GM12878 (cell line): Measurements from ENCODE around the gene RORC. TPM values are rescaled to one million over a fixed set of nuclear protein-coding genes. Genes with fewer than 3 reads are reported as not detected.
"Not testable (repeated sequence)": the region's sequence is repeated elsewhere in the genome, so short reads cannot be mapped to it uniquely, and the experiment has no call there.

Experiments
- ATAC-seq: fragments of 200-7000 bp; cut with Tn5 transposase; 3 replicates; pipeline ENCODE4 v1.9.1; 2020; ENCODE audit warnings: mild to moderate bottlenecking, moderate library complexity
- BruUV-seq: library from RNA; stranded (reverse); fragments of 400-500 nt; replicated peaks from 2 replicates; lab custom pipeline; 2021; lab: Mats Ljungman, UMichigan
- CTCF ChIA-PET: fragments of 300-600 bp; sonication (Branson Sonifier 250); formaldehyde crosslinking; extraction: SDS; loops from one replicate; lab custom pipeline; 2021; ENCODE audit warnings: inconsistent platforms; lab: Yijun Ruan, JAX
- POLR2A ChIA-PET: fragments of 350-600 bp; formaldehyde crosslinking; extraction: SDS; loops from one replicate; lab custom pipeline; 2021; ENCODE audit warnings: inconsistent platforms; lab: Charles Lee
- RAD21 ChIA-PET: fragments of 300-600 bp; sonication (Branson Sonifier 250); formaldehyde crosslinking; loops from one replicate; lab custom pipeline; 2023; ENCODE audit warnings: antibody characterized with exemption; ENCODE audit not compliant: unreplicated experiment; lab: Charles Lee
- SMC1A ChIA-PET: fragments of 300-600 bp; sonication (Branson Sonifier 250); formaldehyde crosslinking; loops from one replicate; lab custom pipeline; 2023; ENCODE audit not compliant: unreplicated experiment, uncharacterized antibody; lab: Charles Lee
- DNase-seq: peaks from one replicate; pipeline ENCODE4 v3.0.0-alpha.2; 2011; ENCODE audit warnings: low read depth, low spot score
- FAIRE-seq: peaks from 3 replicates; lab custom pipeline; 2011; peaks lifted over from hg19 to GRCh38; lab: Jason Lieb, UNC
- H2AFZ ChIP-seq: 2 replicates; pipeline ENCODE4 v1.6.0; 2011; ENCODE audit warnings: low read depth, low read length, control low read depth; ENCODE audit not compliant: control insufficient read depth
- H3K27ac ChIP-seq: 2 replicates; pipeline ENCODE4 v1.5.1; 2011; ENCODE audit warnings: control low read depth; ENCODE audit not compliant: control insufficient read depth, insufficient read depth
- H3K27me3 ChIP-seq, 2 experiments: replicated peaks in 1 of 2; 2 replicates each; pipeline versions ENCODE4 v1.6.0 to v1.6.1; 2011; ENCODE audit warnings: low read length in 1 of 2; ENCODE audit not compliant: control insufficient read depth in 2 of 2, insufficient read depth in 2 of 2
- H3K36me3 ChIP-seq, 2 experiments: 2 replicates each; pipeline ENCODE4 v1.5.1; 2011; ENCODE audit warnings: low read length in 1 of 2; ENCODE audit not compliant: control insufficient read depth in 2 of 2, insufficient read depth in 2 of 2
- H3K4me1 ChIP-seq: 2 replicates; pipeline ENCODE4 v1.6.1; 2011; ENCODE audit warnings: mild to moderate bottlenecking, low read length, moderate library complexity, mixed read lengths; ENCODE audit not compliant: control insufficient read depth, insufficient read depth
- H3K4me2 ChIP-seq: 2 replicates; pipeline ENCODE4 v1.6.0; 2011; ENCODE audit warnings: control low read depth; ENCODE audit not compliant: control insufficient read depth, insufficient read depth
- H3K4me3 ChIP-seq: fragments of 200-600 bp; sonication (generic); 2 replicates; pipeline ENCODE4 v1.5.1; 2016
- H3K79me2 ChIP-seq: 2 replicates; pipeline ENCODE4 v1.6.0; 2011; ENCODE audit warnings: low read length; ENCODE audit not compliant: control insufficient read depth, insufficient read depth
- H3K9ac ChIP-seq: 2 replicates; pipeline ENCODE4 v1.8.0; 2011; ENCODE audit warnings: low read length, control low read depth, mixed read lengths; ENCODE audit not compliant: control insufficient read depth, insufficient read depth
- H3K9me3 ChIP-seq: replicated peaks from 3 replicates; pipeline ENCODE4 v1.5.1; 2011; ENCODE audit warnings: mild to moderate bottlenecking, low read length; ENCODE audit not compliant: control insufficient read depth, insufficient read depth
- H4K20me1 ChIP-seq: 2 replicates; pipeline ENCODE4 v1.6.0; 2011; ENCODE audit not compliant: control insufficient read depth, insufficient read depth
- ATF2 ChIP-seq: IDR thresholded peaks from 2 replicates; pipeline ENCODE4 v1.6.1; 2012; ENCODE audit warnings: low read length, inconsistent platforms
- BCL3 ChIP-seq: IDR thresholded peaks from 2 replicates; pipeline ENCODE4 v1.6.1; 2011; ENCODE audit warnings: borderline replicate concordance, low read depth, mild to moderate bottlenecking, moderate library complexity, low read length; ENCODE audit not compliant: insufficient read depth, poor library complexity, severe bottlenecking
- BHLHE40 ChIP-seq, 2 experiments: fragments of 450-650 bp in 1 of 2; IDR thresholded peaks; 2 replicates each; pipeline ENCODE4 v1.6.1; 2011 to 2017; ENCODE audit warnings: low read depth in 2 of 2, borderline replicate concordance in 1 of 2, improper control_type of control experiment in 1 of 2, low read length in 1 of 2, mild to moderate bottlenecking in 1 of 2
- CHD1 ChIP-seq: IDR thresholded peaks from 2 replicates; pipeline ENCODE4 v1.6.1; 2012; ENCODE audit warnings: low read depth, low read length, improper control_type of control experiment
- DPF2 ChIP-seq: fragments of 450-650 bp; IDR thresholded peaks from 2 replicates; pipeline ENCODE4 v1.6.1; 2017; ENCODE audit warnings: mild to moderate bottlenecking
- HSF1 ChIP-seq: fragments of 150-350 bp; IDR thresholded peaks from 2 replicates; pipeline ENCODE4 v1.6.1; 2014; ENCODE audit warnings: mild to moderate bottlenecking, low read depth, low read length
- KDM1A ChIP-seq: fragments of 200-600 bp; sonication (generic); IDR thresholded peaks from 2 replicates; pipeline ENCODE4 v1.6.1; 2016; ENCODE audit warnings: borderline replicate concordance
- POLR2A ChIP-seq: IDR thresholded peaks from 2 replicates; pipeline ENCODE4 v1.6.1; 2011; ENCODE audit warnings: low read depth, mild to moderate bottlenecking, low read length
- RBBP5 ChIP-seq: fragments of 200-600 bp; sonication (generic); conservative IDR thresholded peaks from 2 replicates; pipeline ENCODE4 v1.6.1; 2016
- RCOR1 ChIP-seq: conservative IDR thresholded peaks from 2 replicates; pipeline ENCODE4 v1.6.1; 2012; ENCODE audit warnings: low read depth, low read length, improper control_type of control experiment
- RFX5 ChIP-seq: IDR thresholded peaks from 2 replicates; pipeline ENCODE4 v1.6.1; 2011; ENCODE audit warnings: low read depth, low read length, improper control_type of control experiment
- WGBS: methylation state at CpG from one replicate; pipeline ENCODE4 v1.1.6; 2016; ENCODE audit warnings: low lambda C conversion rate; ENCODE audit not compliant: insufficient replicate concordance, insufficient coverage; ENCODE audit errors: missing lambda C conversion rate; 5-methylcytosine and 5-hydroxymethylcytosine counted together
- in situ Hi-C: fragments of 300-500 bp; cut with MboI; formaldehyde crosslinking; loops from 9 replicates; pipeline ENCODE4 v1.14.3; 2018; ENCODE audit warnings: mixed read lengths
- intact Hi-C: fragments of 100-400 bp; cut with micrococcal nuclease; formaldehyde crosslinking; loops from one replicate; pipeline ENCODE4 v1.14.2; 2022; ENCODE audit not compliant: unreplicated experiment
- polyA plus RNA-seq, 11 experiments: library from polyadenylated mRNA; depleted of rRNA in 4 of 11; unstranded in 6 of 11; stranded (reverse) in 5 of 11; fragments of >200 nt; fragmentation: Nextera tagmentation in 4 of 11; fragmentation: Illumina TruSeq in 1 of 11; extraction: Ambion mirVana in 4 of 11; extraction: Trizol in 1 of 11; gene quantifications; 1 replicate in 1 of 11; 2 replicates in 10 of 11; pipeline versions ENCODE4 v1.2.1 to v1.2.3, GENCODE V29; 2011 to 2016; ENCODE audit warnings: inconsistent platforms in 2 of 11, missing spikeins in 2 of 11, low read depth in 1 of 11
- total RNA-seq, 4 experiments: library from RNA; depleted of rRNA in 3 of 4; stranded (reverse); fragments of >200 nt in 3 of 4; fragmentation: Illumina TruSeq in 1 of 4; extraction: Trizol in 1 of 4; gene quantifications; 2 replicates each; pipeline versions ENCODE4 v1.2.1 to v1.2.3, GENCODE V29; 2013 to 2021

RORC gene
- total and polyA plus RNA-seq, 10 of the 15 experiments (the other 5 are each of a cell fraction or from before 2014, with no cell fraction given), result not detected

- H4K20me1 ChIP-seq, H3K27ac ChIP-seq, H2AFZ ChIP-seq, RAD21 ChIA-PET, H3K4me2 ChIP-seq, H3K36me3 ChIP-seq, H3K4me3 ChIP-seq, H3K4me1 ChIP-seq, BruUV-seq, in situ Hi-C loops, FAIRE-seq, DNase-seq, H3K9me3 ChIP-seq, H3K27me3 ChIP-seq, H3K9ac ChIP-seq, H3K79me2 ChIP-seq, intact Hi-C loops, ATAC-seq: not testable (repeated sequence)
- 22% methylated on average over 3 of the region's 7 CpGs for WGBS
- ChIA-PET POLR2A (interaction anchor here (0.6 kb wide), 1 partner anchor 9 kb away, joined by 3 read pairs; no protein-coding TSS in a partner anchor), CTCF (interaction anchor here (1.1 kb wide), 1 partner anchor 174 kb away, joined by 3 read pairs; no protein-coding TSS in a partner anchor), SMC1A (interaction anchor here (1.2 kb wide), 1 partner anchor 34 kb away, joined by 4 read pairs; no protein-coding TSS in a partner anchor)
These were observed 63.1 kb downstream of the RORC start for GRCh38 chr1:151768351-151769066.

GRCh38 chr1:151763990-151764389, 67.6 kb downstream of the RORC start:
- no peaks in the 10 kb centered on the region for H3K9me3 ChIP-seq
- WGBS, result 24% methylated on average over 10 of the region's 10 CpGs
- intact Hi-C loops (no loop called here), in situ Hi-C loops (no loop called here)
- peak overlapping the region; percentile 82 for H3K4me3 ChIP-seq
- ChIA-PET RAD21 (interaction anchor here (0.9 to 1.7 kb wide), 7 partner anchors 25 to 320 kb away, joined by 3 to 4 read pairs (median 4); no protein-coding TSS in a partner anchor), SMC1A (interaction anchor here (1.0 to 1.7 kb wide), 5 partner anchors 13 to 80 kb away, joined by 3 to 4 read pairs (median 3); no protein-coding TSS in a partner anchor), POLR2A (interaction anchor here (1.1 to 1.2 kb wide), 2 partner anchors 23 to 67 kb away, joined by 3 to 4 read pairs; no protein-coding TSS in a partner anchor), CTCF (interaction anchor here (1.0 to 2.1 kb wide), 8 partner anchors 9 to 238 kb away, joined by 3 to 10 read pairs (median 4); partner anchors contain the start of gene TDRKH)
- ATAC-seq (no peak; the same call in 2 of the 3 replicates), DNase-seq (no peak), FAIRE-seq (no peak)
- H3K4me1 ChIP-seq, result no peaks in the 10 kb centered on the region
- H3K4me2 ChIP-seq, result peak overlapping the region; percentile 95
- peak overlapping the region; percentile 84 for H3K27ac ChIP-seq
- no TSS peak for BruUV-seq
- H2AFZ ChIP-seq, result peak overlapping the region; percentile 99
- peaks cover 3 to 14% of the 10 kb centered on the region in 2 experiments; a peak in 3 of 4 replicates for H3K36me3 ChIP-seq
- peak overlapping the region; percentile 92 for H3K9ac ChIP-seq
- H3K79me2 ChIP-seq, result peaks cover 12% of the 10 kb centered on the region
- H3K27me3 ChIP-seq, result no peaks in the 10 kb centered on the region
- H4K20me1 ChIP-seq, result no peaks in the 10 kb centered on the region
- no peak for TF ChIP-seq KDM1A
- no peak for TF ChIP-seq RCOR1
- no peak for TF ChIP-seq RFX5
- TF ChIP-seq POLR2A, result no peak
- TF ChIP-seq BHLHE40 (IDR thresholded peaks at IDR 0.05; ENCODE audit: borderline replicate concordance in 1 of 2, low read depth in 2 of 2, low read length in 1 of 2), result no peak
- TF ChIP-seq HSF1, result no peak
- no peak for TF ChIP-seq DPF2
- no peak for TF ChIP-seq CHD1
- no peak for TF ChIP-seq RBBP5
- no peak for TF ChIP-seq BCL3
- TF ChIP-seq ATF2, result no peak
